GM18526 (cell line): ENCODE results near the gene RHBDL1.

ENCODE experiments used
- POLR2A ChIP-seq: IDR thresholded peaks from 3 replicates; pipeline ENCODE4 v1.6.1; 2011; ENCODE audit not compliant: insufficient read length; ENCODE audit errors: extremely low read depth

RHBDL1 gene

DNA sequence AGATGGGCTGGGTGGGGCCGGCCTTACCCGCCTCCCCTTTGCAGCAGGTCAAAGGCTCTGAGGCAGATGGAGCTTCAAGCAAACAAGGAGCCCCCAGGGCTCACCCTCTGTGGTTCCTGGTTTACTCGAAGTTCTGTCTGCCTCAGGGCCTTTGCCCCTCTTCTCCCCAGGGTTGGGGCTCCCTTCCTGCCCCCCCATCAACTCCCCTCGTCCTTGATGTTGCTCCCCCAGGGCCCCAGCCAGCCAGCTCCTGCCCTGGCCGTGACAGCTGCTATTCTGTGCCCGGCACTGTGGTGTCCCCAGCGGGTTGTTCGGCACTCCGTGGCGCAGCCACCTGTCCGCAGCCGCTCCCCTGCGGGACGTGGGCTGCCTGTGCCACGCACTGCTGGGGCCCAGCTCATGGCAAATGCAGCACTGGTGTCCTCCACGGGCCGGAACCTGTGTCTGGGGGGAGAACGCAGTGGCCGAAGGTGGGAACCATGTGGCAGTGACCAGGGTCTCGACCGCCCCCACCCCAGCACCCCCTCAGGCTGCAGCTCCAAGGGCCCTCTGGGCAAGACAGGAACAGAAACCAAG, 35.1 kb downstream of the RHBDL1 start:
- TF ChIP-seq POLR2A: no peak

DNA sequence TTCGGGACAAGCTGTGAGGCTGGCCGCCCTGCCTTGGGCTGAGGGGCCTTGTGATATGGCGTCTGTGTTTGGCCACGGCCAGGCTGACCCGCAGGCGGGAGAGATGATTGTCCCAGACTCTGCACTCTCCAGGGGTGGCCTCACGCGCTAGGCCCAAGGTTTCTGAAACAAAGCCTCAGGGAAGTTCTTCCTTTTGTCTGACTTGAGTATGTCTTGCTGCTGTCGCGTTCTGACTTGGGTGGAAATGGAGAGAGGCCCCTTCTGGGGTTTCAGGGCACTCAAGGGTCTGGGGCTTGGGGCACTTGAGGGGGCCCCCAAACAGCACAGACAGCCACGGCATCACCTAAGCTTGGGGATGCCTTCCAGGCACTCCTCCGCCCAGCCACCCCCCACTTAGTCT, 35.6 kb downstream of the RHBDL1 start:
- no peak for TF ChIP-seq POLR2A

DNA sequence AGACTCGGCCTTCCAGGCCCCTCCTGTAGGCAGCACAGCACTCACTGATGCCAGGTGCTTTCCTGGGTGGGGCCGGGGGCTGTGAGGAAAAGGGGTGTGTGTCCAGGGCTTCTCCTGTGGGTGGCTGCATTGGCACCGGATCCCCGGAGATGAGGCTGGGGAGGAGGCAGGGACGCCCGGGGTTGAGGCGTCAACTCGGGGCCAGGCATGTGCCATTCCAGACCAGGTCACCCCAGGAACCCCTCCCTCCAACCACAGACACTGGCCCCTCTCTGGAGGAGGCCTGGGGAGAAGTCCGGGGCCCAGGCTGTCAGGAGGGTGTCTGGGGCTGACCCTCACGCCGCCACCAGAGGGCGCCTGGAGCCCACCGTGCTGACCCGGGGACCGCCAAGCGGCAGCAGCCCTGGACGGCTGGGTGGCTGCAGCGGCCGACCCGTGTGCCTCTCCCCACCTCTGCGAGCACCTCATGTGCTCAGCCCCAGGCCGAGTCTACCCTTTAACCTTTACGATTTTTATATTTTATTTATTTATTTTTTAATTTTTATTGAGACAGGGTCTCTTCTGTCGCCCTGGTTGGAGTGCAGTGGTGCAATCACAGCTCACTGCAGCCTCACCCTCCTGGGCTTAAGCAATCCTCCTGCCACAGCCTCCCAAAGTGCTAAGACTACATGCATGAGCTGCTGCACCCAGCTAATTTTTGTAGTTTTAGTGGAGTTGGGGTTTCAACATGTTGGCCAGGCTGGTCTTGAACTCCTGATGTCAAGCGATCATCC, 36.3 kb downstream of the RHBDL1 start:
- TF ChIP-seq POLR2A: no peak

DNA sequence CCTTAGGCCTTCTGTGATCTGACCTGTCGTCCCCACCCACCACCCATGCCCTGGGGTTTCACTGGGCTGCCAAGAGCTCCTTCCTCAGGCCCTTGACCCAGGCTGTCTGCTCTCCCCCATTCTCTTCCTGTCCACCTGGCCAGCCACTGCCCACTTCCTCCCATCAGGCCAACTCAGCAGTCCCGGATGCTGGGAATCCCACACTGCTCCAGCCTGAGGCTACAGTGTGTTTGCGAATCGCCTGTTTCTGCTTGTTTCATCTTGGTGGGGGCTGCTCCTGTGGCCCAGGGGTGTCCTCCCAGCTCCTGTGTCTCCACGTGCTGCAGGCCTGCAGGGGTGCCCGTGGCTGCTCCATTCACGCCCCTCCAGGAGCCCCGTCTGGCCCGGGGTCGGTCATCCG, 38.6 kb downstream of the RHBDL1 start:
- no peak for TF ChIP-seq POLR2A

DNA sequence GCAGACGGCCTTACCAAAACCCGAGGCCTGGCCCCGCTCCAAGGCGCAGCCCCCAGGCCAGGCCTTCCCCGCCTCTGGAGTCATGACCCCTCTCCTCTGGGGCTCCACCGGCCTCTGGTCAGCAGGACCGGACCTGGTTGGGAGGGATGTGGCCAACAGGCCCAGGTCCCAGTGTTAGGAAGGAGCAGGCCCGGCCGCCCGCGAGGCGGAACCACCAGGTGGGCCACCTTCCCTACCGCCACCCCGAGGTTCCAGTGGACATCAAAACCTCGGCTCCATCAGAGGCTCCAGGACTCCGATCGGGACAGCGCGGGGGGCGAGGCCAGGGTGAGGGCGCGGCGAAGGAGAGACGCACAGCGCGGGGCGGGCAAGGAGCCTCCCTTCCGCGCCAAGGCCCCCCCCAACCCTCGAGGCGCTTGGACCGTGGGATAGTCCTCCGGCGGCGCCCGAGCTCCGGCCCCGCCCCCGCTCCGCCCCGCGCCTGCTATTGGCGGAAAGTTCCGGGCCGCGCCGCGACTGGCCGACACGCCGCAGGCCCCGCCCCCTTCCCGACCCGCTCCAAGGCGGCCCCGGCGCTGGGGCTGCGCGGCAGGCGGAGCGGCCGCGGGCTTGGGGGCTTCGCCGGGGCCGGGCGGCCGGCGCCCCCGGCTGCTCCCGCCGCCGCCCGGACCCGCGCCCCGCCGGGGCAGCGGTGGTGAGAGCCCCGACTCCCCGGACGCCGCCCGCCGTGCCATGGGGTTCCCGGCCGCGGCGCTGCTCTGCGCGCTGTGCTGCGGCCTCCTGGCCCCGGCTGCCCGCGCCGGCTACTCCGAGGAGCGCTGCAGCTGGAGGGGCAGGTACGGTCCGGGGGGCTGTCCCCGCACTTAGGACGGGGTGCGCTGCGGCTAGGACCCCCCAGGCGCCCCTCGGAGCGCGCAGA, 39.3 kb downstream of the RHBDL1 start, which contains the start of gene METRN:
METRN (plus strand) TSS at position 561 of the 919 bp plus-strand sequence; CDS start at position 733, 172 bp downstream.
- no peak for TF ChIP-seq POLR2A

DNA sequence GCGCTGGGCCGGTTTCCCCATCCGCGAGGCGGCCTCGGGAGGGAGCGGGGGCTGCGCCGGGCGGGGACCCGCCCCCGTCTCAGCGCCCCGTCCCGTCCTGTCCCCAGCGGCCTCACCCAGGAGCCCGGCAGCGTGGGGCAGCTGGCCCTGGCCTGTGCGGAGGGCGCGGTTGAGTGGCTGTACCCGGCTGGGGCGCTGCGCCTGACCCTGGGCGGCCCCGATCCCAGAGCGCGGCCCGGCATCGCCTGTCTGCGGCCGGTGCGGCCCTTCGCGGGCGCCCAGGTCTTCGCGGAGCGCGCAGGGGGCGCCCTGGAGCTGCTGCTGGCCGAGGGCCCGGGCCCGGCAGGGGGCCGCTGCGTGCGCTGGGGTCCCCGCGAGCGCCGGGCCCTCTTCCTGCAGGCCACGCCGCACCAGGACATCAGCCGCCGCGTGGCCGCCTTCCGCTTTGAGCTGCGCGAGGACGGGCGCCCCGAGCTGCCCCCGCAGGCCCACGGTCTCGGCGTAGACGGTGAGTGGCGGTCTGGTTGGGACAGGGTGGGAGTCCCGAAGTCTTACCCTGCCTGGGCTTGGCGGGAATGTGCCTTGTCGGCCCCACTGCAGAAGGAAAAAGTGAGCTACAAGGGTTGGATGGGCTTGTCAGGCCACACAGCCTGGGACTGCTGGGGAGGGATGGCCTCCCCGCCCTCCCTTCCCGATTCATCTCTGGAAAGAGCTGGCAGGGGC, 40.2 kb downstream of the RHBDL1 start:
- no peak for TF ChIP-seq POLR2A

DNA sequence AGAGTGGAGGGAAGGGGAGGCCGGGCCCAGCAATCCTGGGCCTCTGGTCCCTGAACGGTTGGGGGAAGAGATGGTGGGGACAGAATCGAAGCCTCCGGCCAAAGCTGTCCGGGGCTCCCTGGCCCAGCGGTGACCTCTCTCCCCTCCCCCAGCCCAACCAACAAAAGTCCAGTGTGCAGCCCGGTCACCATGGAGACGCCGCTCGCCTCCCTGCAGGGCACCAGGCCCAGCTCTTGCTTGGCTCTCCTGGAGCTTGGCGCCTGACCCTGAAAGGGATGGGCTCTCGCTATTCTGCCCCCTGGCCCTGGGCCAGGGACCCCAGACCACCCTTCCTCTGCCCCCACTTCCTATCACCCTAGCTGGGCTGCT, 40.7 kb downstream of the RHBDL1 start:
- no peak for TF ChIP-seq POLR2A

DNA sequence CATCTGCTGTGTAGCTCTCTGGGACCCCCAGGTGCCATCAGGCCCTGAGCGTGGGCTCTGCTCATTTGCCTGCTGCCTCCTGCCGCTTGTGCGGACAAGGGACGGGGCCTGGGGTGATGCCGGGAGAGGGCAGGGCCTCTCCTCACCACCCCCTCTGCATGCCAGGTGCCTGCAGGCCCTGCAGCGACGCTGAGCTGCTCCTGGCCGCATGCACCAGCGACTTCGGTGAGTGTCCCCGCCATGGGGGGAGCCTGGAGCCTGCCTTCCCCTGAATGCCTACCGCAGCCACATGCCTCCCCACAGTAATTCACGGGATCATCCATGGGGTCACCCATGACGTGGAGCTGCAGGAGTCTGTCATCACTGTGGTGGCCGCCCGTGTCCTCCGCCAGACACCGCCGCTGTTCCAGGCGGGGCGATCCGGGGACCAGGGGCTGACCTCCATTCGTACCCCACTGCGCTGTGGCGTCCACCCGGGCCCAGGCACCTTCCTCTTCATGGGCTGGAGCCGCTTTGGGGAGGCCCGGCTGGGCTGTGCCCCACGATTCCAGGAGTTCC, 41.4 kb downstream of the RHBDL1 start:
- TF ChIP-seq POLR2A: no peak

DNA sequence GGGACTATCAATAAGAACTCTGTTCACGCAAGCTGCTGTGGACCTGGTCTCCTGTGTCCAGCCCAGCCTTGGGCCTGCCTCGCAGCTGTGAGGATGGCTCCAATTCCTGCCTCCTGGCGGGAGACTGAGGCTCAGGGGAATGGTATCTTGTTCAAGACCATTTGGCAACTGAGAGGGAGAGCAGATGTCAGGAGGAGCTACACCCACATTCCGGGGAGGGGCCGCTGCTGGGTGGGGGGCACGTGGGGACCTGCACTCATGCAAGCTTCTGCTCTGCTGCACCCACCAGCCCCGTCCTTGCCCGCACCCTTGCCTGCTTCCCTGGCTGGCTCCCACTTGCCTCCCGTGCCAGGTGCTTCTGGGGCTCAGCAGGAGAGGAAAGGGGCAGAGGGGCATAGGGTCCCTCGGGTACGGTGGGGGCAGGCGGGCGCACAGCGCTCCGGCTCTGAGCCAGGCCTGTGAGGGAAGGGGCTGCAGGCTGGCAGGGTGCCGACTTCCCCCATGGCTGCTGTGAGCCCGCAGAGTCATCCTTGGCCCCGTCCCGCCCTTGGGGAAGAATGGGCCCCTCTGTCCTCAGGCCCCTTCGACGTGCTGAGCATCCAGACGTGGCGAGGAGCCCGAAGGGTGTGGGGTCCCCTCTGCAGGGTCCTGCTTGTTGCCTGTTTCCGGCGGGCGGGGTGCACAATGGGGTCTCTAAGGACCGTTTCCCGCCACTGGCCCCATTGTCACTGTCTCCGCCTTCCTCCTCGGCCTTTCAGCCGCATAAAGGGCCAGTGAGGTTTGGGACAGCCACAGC, 42.2 kb downstream of the RHBDL1 start:
- no peak for TF ChIP-seq POLR2A

DNA sequence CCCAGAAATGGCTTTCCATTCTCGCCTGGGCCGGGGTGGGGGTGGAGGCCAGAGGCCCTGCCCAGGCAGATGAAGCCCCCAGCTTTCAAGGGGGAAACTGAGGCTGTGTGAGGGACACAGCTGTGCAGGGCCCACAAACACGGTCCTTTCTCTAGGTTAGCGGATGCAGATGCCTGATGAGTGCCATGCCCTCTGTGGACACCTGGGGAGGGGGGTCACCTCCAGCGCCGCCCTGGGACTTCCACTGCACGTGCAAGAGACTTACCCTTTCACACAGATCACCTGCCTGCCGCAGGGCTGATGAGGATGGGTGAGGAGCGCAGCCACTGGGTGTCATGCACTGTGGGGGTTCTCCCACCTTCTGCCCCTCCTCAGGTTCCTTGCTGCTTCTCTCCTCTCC, 42.9 kb downstream of the RHBDL1 start:
- no peak for TF ChIP-seq POLR2A

DNA sequence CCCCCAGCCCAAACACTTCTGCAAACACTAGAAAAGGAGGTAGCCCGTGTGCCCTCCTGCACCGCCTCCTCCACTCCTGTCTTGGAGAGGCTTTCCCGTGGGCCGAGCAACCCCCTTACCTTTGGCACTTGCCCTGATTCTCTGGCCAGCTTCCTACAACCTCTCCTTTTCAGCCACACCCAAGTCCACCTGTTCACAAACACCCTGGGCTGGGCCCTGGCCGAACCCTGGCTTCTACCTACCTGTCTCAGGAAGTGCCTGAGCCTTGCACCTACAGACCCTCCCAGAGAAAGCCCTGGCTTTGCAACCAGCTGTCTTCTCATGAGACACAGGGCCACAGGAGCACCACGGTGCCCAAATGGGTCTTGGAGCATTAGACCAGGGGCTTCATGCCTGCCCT, 43.5 kb downstream of the RHBDL1 start:
- no peak for TF ChIP-seq POLR2A

DNA sequence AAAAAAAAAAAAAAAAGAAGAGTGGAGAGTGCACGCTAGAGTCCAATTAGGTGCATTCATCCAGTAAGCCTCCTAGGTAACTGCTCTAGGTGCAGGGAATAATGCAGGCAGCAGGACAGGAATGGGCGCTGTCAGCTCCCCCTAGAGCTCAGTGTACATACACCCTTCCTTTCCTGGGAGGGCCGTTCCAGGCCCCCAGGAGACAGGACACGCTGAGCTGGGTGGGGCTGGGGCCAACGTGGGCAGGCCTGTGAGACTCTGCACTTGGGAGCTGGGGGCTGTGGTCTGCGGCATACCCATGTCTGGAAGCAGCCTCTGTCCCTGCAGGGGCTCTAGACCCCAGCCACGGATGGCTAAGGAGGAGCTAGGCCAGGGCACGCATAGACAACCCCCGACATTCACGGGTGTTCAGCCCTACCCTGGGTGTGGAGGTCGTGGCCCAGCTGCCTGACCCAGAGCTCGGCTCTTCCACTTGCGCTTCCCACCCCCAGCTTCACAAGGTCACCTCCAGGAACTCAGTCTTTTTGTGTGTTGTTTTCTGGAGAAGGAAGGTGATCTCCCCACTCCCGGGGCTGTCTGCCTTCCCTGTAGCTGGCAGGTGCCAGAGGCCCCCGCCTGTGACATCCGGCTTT, 44.5 kb downstream of the RHBDL1 start:
- TF ChIP-seq POLR2A: no peak

DNA sequence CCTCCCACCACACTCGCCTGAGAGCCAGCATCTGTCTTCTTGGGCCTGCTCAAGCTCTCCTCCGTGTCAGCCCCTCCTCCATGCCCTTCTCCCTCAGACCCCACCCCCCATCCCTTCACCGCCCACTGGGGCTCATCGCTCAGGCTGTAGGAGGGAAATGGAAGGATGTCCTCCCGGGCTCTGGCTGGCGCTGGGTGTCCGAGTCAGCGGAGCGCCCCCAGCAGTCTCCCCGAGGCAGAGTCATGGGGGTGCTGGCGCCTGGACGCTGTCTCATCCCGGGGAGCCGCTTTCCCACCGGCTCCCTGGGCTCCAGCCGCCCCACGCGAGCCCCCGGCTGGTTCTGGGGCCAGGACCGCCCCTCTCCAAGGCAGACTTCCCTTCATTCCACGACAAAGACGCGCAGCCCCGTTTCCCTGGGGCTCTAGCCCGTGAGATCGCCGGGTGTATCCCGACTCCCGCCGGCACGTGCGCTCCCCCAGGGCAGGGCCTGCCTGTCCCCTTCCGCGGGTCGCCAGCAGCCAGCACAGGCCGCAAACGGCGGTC, 45.0 kb downstream of the RHBDL1 start:
- no peak for TF ChIP-seq POLR2A
